ENCODE measurements around the gene ARL4D. TPM values are rescaled to one million over a fixed set of nuclear protein-coding genes. Genes with fewer than 3 reads are reported as not detected.
A peak's percentile ranks its signal among the peaks of the same experiment; 100 is the strongest.

The ARL4D gene
- total and polyA plus RNA-seq, 2 experiments from 2014 or later, result 35.3 to 99.9 TPM

DNA sequence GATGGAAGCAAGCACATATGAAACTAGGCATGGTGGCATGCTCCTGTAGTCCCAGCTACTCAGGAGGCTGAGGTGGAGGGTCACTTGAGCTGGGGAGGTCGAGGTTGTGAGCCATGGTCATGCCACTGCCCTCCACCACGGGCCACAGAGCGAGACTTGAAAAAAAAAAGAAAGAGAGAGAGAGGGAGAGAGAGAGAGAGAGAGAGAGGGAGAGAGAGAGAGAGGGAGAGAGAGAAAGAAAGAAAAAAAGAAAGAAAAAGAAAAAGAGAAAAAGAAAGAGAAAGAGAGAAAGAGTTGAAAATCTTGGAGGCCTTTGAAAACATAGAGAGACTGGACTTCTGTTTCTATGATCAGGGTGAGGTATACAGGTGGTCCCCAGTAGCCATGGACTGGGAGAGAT lies 15.4 kb upstream of the ARL4D start:
- Histone ChIP-seq H3K9me3 (ENCODE audit: low read depth) (no peaks in the 10 kb centered on the region), H3K79me2 (peaks cover 11% of the 10 kb centered on the region), H4K20me1 (ENCODE audit: insufficient read depth, poor library complexity, severe bottlenecking) (no peaks in the 10 kb centered on the region), H3K27ac (peak overlapping the region; percentile 39), H3K27me3 (no peaks in the 10 kb centered on the region), H3K4me1 (ENCODE audit: insufficient read depth) (peaks cover 27% of the 10 kb centered on the region), H3K36me3 (replicated peaks; ENCODE audit: insufficient read depth, low read depth) (no peaks in the 10 kb centered on the region), H3K9me2 (replicated peaks; ENCODE audit: insufficient read depth) (no peaks in the 10 kb centered on the region), H3K4me2 (no peak overlapping the region), H3K4me3 (no peak overlapping the region), H2AFZ (no peak overlapping the region)
- TF ChIP-seq EZH2phosphoT487 (IDR thresholded peaks at IDR 0.05; ENCODE audit: low read depth, severe bottlenecking, unreplicated experiment) (no peak), EZH2 (IDR thresholded peaks at IDR 0.05; ENCODE audit: borderline replicate concordance) (no peak)
- TF ChIP-seq, protein P1, sequence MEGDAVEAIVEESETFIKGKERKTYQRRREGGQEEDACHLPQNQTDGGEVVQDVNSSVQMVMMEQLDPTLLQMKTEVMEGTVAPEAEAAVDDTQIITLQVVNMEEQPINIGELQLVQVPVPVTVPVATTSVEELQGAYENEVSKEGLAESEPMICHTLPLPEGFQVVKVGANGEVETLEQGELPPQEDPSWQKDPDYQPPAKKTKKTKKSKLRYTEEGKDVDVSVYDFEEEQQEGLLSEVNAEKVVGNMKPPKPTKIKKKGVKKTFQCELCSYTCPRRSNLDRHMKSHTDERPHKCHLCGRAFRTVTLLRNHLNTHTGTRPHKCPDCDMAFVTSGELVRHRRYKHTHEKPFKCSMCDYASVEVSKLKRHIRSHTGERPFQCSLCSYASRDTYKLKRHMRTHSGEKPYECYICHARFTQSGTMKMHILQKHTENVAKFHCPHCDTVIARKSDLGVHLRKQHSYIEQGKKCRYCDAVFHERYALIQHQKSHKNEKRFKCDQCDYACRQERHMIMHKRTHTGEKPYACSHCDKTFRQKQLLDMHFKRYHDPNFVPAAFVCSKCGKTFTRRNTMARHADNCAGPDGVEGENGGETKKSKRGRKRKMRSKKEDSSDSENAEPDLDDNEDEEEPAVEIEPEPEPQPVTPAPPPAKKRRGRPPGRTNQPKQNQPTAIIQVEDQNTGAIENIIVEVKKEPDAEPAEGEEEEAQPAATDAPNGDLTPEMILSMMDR (IDR thresholded peaks at IDR 0.05; ENCODE audit: poor library complexity), result no peak
- DNase-seq (ENCODE audit: low spot score), result no peak
- WGBS (ENCODE audit: low lambda C conversion rate, missing lambda C conversion rate), result 90% methylated on average over 3 of the region's 3 CpGs

DNA sequence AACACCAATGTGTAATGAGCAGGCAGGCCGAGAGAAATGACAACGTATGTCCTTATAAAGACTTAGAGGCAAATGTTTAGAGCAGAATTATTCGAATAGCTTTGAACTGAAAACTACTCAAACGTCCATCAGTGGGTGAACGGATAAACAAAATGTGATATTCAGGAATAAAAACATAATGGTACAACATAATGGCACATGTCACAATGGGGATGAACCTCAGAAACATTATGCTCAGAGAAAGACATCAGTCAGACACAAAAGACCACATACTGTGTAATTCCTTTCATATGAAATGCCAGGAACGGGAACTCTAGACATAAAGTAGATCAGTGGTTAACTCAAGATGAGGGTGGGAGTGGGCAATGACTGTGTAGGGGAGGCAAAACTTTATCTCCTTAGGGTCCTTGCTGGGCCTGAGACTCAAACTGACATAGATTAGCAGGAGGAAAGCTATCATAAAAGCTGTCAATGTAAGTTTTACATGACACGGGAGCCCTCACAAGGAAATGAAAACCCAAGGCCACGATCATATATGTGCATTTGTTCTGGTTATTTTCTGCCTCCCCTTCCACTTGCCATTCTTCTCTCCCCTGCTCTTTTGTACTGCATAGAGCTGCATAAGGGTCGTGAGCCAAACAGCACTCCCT lies 14.8 kb upstream of the ARL4D start:
- peak overlapping the region; percentile 39 for H3K27ac ChIP-seq
- no peak overlapping the region for H3K4me2 ChIP-seq
- no peaks in the 10 kb centered on the region for H3K9me2 ChIP-seq (replicated peaks; ENCODE audit: insufficient read depth)
- peaks cover 27% of the 10 kb centered on the region for H3K4me1 ChIP-seq (ENCODE audit: insufficient read depth)
- TF ChIP-seq, protein P1 (IDR thresholded peaks at IDR 0.05; ENCODE audit: poor library complexity), result no peak
- TF ChIP-seq EZH2phosphoT487 (IDR thresholded peaks at IDR 0.05; ENCODE audit: low read depth, severe bottlenecking, unreplicated experiment), result no peak
- no peak for TF ChIP-seq EZH2 (IDR thresholded peaks at IDR 0.05; ENCODE audit: borderline replicate concordance)
- no peak overlapping the region for H3K4me3 ChIP-seq
- WGBS (ENCODE audit: low lambda C conversion rate, missing lambda C conversion rate), result 81% methylated on average over 9 of the region's 9 CpGs
- H3K27me3 ChIP-seq, result no peaks in the 10 kb centered on the region
- no peaks in the 10 kb centered on the region for H4K20me1 ChIP-seq (ENCODE audit: insufficient read depth, poor library complexity, severe bottlenecking)
- H3K79me2 ChIP-seq, result peaks cover 11% of the 10 kb centered on the region
- no peaks in the 10 kb centered on the region for H3K36me3 ChIP-seq (replicated peaks; ENCODE audit: insufficient read depth, low read depth)
- no peak overlapping the region for H2AFZ ChIP-seq
- no peak for DNase-seq (ENCODE audit: low spot score)
- no peaks in the 10 kb centered on the region for H3K9me3 ChIP-seq (ENCODE audit: low read depth)

DNA sequence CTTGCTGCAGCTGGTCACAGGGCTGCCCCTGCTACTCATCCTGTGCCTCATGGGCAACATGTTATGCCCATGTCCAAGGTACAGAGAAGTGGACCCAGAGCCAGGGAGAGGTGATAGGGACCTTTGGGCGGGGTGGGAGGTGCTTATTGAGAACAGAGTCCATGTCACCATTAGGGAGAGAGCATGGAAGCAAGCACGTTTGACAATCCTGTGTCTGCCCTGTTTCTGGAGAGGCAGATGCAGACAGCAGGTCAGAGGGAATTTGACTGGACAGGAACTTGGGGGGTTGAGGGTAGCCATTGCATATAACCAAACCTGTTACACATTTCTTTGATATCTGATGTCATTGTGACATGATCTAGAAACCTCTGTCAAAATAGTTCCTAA lies 14.3 kb upstream of the ARL4D start:
- DNase-seq (ENCODE audit: low spot score), result peak; percentile 70
- Histone ChIP-seq H3K79me2 (peaks cover 11% of the 10 kb centered on the region), H3K27me3 (no peaks in the 10 kb centered on the region), H4K20me1 (ENCODE audit: insufficient read depth, poor library complexity, severe bottlenecking) (no peaks in the 10 kb centered on the region), H2AFZ (no peak overlapping the region), H3K9me3 (ENCODE audit: low read depth) (no peaks in the 10 kb centered on the region), H3K4me2 (peak overlapping the region; percentile 11), H3K36me3 (replicated peaks; ENCODE audit: insufficient read depth, low read depth) (no peaks in the 10 kb centered on the region), H3K27ac (peak overlapping the region; percentile 39), H3K4me1 (ENCODE audit: insufficient read depth) (peaks cover 24% of the 10 kb centered on the region), H3K9me2 (replicated peaks; ENCODE audit: insufficient read depth) (no peaks in the 10 kb centered on the region), H3K4me3 (no peak overlapping the region)
- TF ChIP-seq EZH2phosphoT487 (IDR thresholded peaks at IDR 0.05; ENCODE audit: low read depth, severe bottlenecking, unreplicated experiment) (no peak), EZH2 (IDR thresholded peaks at IDR 0.05; ENCODE audit: borderline replicate concordance) (no peak)
- TF ChIP-seq, protein P1 (IDR thresholded peaks at IDR 0.05; ENCODE audit: poor library complexity), result no peak
- 43% methylated on average over 2 of the region's 2 CpGs for WGBS (ENCODE audit: low lambda C conversion rate, missing lambda C conversion rate)
